Mononuclear cell (primary cell): ENCODE data around the gene PHACTR2. TPM values are rescaled to one million over a fixed set of nuclear protein-coding genes. Genes with fewer than 3 reads are reported as not detected.
"Not testable (repeated sequence)": the region's sequence is repeated elsewhere in the genome, so short reads cannot be mapped to it uniquely, and the experiment has no call there.

Source experiments
- H3K27me3 ChIP-seq: 2 replicates; pipeline ENCODE4 v1.6.0; 2011; ENCODE audit warnings: low read length, control low read depth; ENCODE audit not compliant: insufficient read depth
- H3K4me1 ChIP-seq: 2 replicates; pipeline ENCODE4 v1.5.1; 2011; ENCODE audit warnings: mild to moderate bottlenecking, low read length, control low read depth; ENCODE audit not compliant: insufficient read depth
- H3K4me3 ChIP-seq: 2 replicates; pipeline ENCODE4 v1.5.1; 2011; ENCODE audit warnings: mild to moderate bottlenecking, low read length, moderate library complexity
- H3K9me3 ChIP-seq: 2 replicates; pipeline ENCODE4 v1.5.1; 2011; ENCODE audit warnings: low read depth, mild to moderate bottlenecking, control low read depth, low read length
- total RNA-seq: library from RNA; depleted of rRNA; stranded (reverse); fragments of >200 nt; gene quantifications from one replicate; pipeline ENCODE4 v1.2.3, GENCODE V29; 2012

PHACTR2 gene
- total RNA-seq, 1 donor = 30.0 TPM

- Histone ChIP-seq H3K4me3 (peak overlapping the region; percentile 91), H3K27me3 (no peaks in the 10 kb centered on the region), H3K4me1 (peaks cover 26% of the 10 kb centered on the region), H3K9me3 (no peaks in the 10 kb centered on the region)
These were observed 166.2 kb downstream of the PHACTR2 start for GRCh38 chr6:143844006-143844405.

- Histone ChIP-seq H3K4me1 (peaks cover 26% of the 10 kb centered on the region), H3K27me3 (no peaks in the 10 kb centered on the region), H3K4me3 (no peak overlapping the region), H3K9me3 (no peaks in the 10 kb centered on the region)
These were observed 167.3 kb downstream of the PHACTR2 start for GRCh38 chr6:143845033-143845432.

GRCh38 chr6:143851706-143852105 is 173.9 kb downstream of the PHACTR2 start:
- not testable (repeated sequence) for H3K4me1 ChIP-seq, H3K9me3 ChIP-seq, H3K27me3 ChIP-seq, H3K4me3 ChIP-seq

- H3K27me3 ChIP-seq, H3K9me3 ChIP-seq, H3K4me3 ChIP-seq, H3K4me1 ChIP-seq: not testable (repeated sequence)
These were observed 177.3 kb downstream of the PHACTR2 start for GRCh38 chr6:143855057-143855456.

- not testable (repeated sequence) for H3K27me3 ChIP-seq, H3K4me1 ChIP-seq, H3K4me3 ChIP-seq, H3K9me3 ChIP-seq
These were observed 179.0 kb downstream of the PHACTR2 start for GRCh38 chr6:143856762-143857161.

GRCh38 chr6:143857651-143858050 is 179.9 kb downstream of the PHACTR2 start:
- H3K4me1 ChIP-seq = no peaks in the 10 kb centered on the region
- no peaks in the 10 kb centered on the region for H3K9me3 ChIP-seq
- no peaks in the 10 kb centered on the region for H3K27me3 ChIP-seq
- no peak overlapping the region for H3K4me3 ChIP-seq

- H3K4me3 ChIP-seq = no peak overlapping the region
- no peaks in the 10 kb centered on the region for H3K4me1 ChIP-seq
- no peaks in the 10 kb centered on the region for H3K9me3 ChIP-seq
- H3K27me3 ChIP-seq = no peaks in the 10 kb centered on the region
These were observed 182.3 kb downstream of the PHACTR2 start for GRCh38 chr6:143859891-143860660.

GRCh38 chr6:143863771-143864170 is 186.0 kb downstream of the PHACTR2 start:
- no peaks in the 10 kb centered on the region for H3K4me1 ChIP-seq
- no peak overlapping the region for H3K4me3 ChIP-seq
- H3K27me3 ChIP-seq = no peaks in the 10 kb centered on the region
- H3K9me3 ChIP-seq = no peaks in the 10 kb centered on the region

- Histone ChIP-seq H3K4me3 (no peak within 1 kb of the TSS), H3K27me3 (no peaks in the 10 kb centered on the region), H3K9me3 (no peaks in the 10 kb centered on the region)
These were observed 186.5 kb downstream of the PHACTR2 start, which contains the start of gene ZC2HC1B for GRCh38 chr6:143864234-143864633. Gene ZC2HC1B (plus strand): TSS chr6:143864474. CDS start chr6:143864540, 66 bp downstream.

GRCh38 chr6:143867236-143867635 is 189.5 kb downstream of the PHACTR2 start:
- Histone ChIP-seq H3K9me3 (no peaks in the 10 kb centered on the region), H3K4me1 (peaks cover 3% of the 10 kb centered on the region), H3K4me3 (no peak overlapping the region), H3K27me3 (no peaks in the 10 kb centered on the region)

More at GRCh38 chr6:143864234-143864633, 186.5 kb downstream of the PHACTR2 start, which contains the start of gene ZC2HC1B:
- no peaks in the 10 kb centered on the region for H3K4me1 ChIP-seq

GRCh38 chr6:143868808-143869207 is 191.0 kb downstream of the PHACTR2 start:
- H3K4me3 ChIP-seq, H3K9me3 ChIP-seq, H3K27me3 ChIP-seq, H3K4me1 ChIP-seq: not testable (repeated sequence)

GRCh38 chr6:143871202-143871730 is 193.5 kb downstream of the PHACTR2 start:
- H3K27me3 ChIP-seq, H3K4me3 ChIP-seq, H3K9me3 ChIP-seq, H3K4me1 ChIP-seq: not testable (repeated sequence)

- Histone ChIP-seq H3K4me1 (peaks cover 6% of the 10 kb centered on the region), H3K9me3 (no peaks in the 10 kb centered on the region), H3K27me3 (no peaks in the 10 kb centered on the region), H3K4me3 (no peak overlapping the region)
These were observed 194.4 kb downstream of the PHACTR2 start for GRCh38 chr6:143872201-143872600.

- not testable (repeated sequence) for H3K9me3 ChIP-seq, H3K27me3 ChIP-seq, H3K4me3 ChIP-seq, H3K4me1 ChIP-seq
These were observed 195.8 kb downstream of the PHACTR2 start for GRCh38 chr6:143873600-143873999.

GRCh38 chr6:143874503-143874902 is 196.7 kb downstream of the PHACTR2 start:
- H3K4me3 ChIP-seq, H3K27me3 ChIP-seq, H3K4me1 ChIP-seq, H3K9me3 ChIP-seq: not testable (repeated sequence)
